GM10266 (cell line): ENCODE measurements around the gene APIP.

ENCODE experiments used
- DNase-seq: peaks from one replicate; pipeline ENCODE4 v3.0.0; 2012; ENCODE audit errors: extremely low spot score
- CTCF ChIP-seq: IDR thresholded peaks from 2 replicates; pipeline ENCODE4 v1.5.1; 2012; ENCODE audit warnings: mild to moderate bottlenecking, low read depth; ENCODE audit not compliant: control insufficient read depth, insufficient read depth; ENCODE audit errors: missing control alignments

The APIP gene

DNA sequence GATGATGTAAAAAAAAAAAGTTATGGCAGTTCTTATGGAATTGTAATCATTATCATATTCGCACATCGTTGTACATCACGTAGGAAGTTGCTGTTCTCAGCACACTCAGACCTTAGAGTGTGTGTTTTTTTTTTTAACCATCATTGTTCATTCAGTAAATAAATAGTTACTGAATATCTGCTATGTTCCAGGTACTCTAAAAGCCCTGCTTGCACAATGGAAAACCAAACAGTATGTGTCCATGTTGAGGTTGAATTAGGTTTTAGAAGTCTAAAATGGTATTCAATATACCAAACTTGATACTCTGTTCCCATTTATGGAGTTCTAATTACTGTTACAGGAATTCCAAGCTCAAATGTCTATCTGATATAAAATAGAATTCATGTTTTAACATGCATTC lies 41.4 kb upstream of the APIP start:
- TF ChIP-seq CTCF: no peak
- DNase-seq: no peak

GRCh38 chr11:34957206-34957605 lies 41.0 kb upstream of the APIP start:
- DNase-seq: no peak
- TF ChIP-seq CTCF: no peak

DNA sequence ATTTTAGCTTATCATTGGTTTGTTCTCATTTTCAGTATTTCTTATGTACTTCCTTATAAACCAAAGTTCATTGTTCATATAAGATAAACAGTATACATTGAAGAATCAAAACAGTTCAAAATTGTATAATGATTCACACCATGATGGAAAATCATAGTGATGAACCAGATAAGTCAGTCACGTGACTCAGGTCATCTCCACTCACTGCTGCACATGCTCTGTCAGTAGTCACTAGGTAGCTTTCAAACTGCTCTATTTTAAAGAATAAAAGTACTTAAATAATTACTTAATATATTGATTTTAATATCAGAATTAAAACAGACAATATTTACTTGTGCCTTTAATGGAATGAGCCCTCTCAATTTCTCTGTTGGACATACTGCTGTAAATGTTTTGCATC lies 37.8 kb upstream of the APIP start:
- TF ChIP-seq CTCF: no peak
- no peak for DNase-seq

GRCh38 chr11:34948696-34949095 lies 32.5 kb upstream of the APIP start:
- TF ChIP-seq CTCF: no peak

GRCh38 chr11:34944692-34945091 lies 28.5 kb upstream of the APIP start:
- DNase-seq: no peak

More at GRCh38 chr11:34948696-34949095, 32.5 kb upstream of the APIP start:
- no peak for DNase-seq

GRCh38 chr11:34941688-34942087 lies 25.5 kb upstream of the APIP start:
- no peak for TF ChIP-seq CTCF
- no peak for DNase-seq

More at GRCh38 chr11:34944692-34945091, 28.5 kb upstream of the APIP start:
- no peak for TF ChIP-seq CTCF

- no peak for TF ChIP-seq CTCF
- peak; percentile 16 for DNase-seq
These were observed 24.0 kb upstream of the APIP start for GRCh38 chr11:34940026-34940677.
